Stimulated activated memory B cell treated with anti-CD40 and anti-IgM and Interleukin-4, amounts not matched to agents 10 μg/mL and 1 μg/mL and 100 μg/mL, for 72 hours (primary cell): Measurements from ENCODE around the gene MACROD2.

ENCODE experiments used
- ATAC-seq: fragments of 150-1000 bp; cut with Tn5 transposase; 2 replicates; pipeline ENCODE4 v1.10.0; 2021
- H3K27ac Mint-ChIP-seq: one replicate; pipeline ENCODE4 v1.8.0; 2022; ENCODE audit warnings: mild to moderate bottlenecking, mixed read lengths
- H3K27me3 Mint-ChIP-seq: one replicate; pipeline ENCODE4 v1.8.0; 2022; ENCODE audit warnings: mixed read lengths
- H3K36me3 Mint-ChIP-seq: one replicate; pipeline ENCODE4 v1.8.0; 2022; ENCODE audit warnings: mixed read lengths
- H3K4me1 Mint-ChIP-seq: one replicate; pipeline ENCODE4 v1.8.0; 2022; ENCODE audit warnings: mixed read lengths
- H3K4me3 Mint-ChIP-seq: one replicate; pipeline ENCODE4 v1.8.0; 2022; ENCODE audit warnings: mild to moderate bottlenecking, moderate library complexity, mixed read lengths
- H3K9me3 Mint-ChIP-seq: one replicate; pipeline ENCODE4 v1.8.0; 2022; ENCODE audit warnings: mixed read lengths

The MACROD2 gene

DNA sequence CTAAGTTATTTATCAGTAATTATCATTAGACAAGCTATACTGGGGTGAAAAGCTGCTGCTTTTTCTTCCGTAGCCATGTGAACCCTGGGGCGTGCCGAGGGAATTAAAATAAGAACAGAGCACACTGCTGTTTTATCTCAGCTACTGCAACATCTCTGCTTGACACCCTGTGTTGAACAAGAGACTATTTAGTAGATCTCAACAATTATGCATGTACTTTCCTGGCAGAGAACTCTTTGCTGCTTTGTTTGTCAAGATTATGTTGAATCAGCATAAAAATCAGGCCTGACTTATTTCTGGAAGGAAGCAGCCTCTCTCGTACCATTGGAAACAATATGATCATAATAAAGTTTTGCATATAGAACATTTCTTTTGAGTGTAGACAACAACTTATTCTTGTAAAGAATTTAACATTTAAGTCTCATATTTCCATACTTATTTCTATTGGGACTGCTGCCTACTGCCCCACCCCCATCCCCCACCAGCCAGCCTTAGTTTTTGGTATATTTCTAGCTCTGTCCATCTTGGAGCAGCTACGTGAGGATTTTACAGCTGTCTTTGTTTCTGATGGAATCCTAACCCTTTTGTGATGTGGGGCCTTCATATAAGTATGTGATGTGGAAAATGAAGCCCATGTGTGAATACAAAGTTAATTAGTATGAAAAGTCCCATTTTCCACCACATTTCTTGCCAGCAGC lies 1566.5 kb downstream of the MACROD2 start:
- Mint-ChIP-seq H3K27me3 (peaks cover 21% of the 10 kb centered on the region), H3K9me3 (no peaks in the 10 kb centered on the region), H3K36me3 (no peaks in the 10 kb centered on the region), H3K4me3 (no peak overlapping the region), H3K27ac (no peak overlapping the region), H3K4me1 (peaks cover 6% of the 10 kb centered on the region)
- no peak for ATAC-seq

DNA sequence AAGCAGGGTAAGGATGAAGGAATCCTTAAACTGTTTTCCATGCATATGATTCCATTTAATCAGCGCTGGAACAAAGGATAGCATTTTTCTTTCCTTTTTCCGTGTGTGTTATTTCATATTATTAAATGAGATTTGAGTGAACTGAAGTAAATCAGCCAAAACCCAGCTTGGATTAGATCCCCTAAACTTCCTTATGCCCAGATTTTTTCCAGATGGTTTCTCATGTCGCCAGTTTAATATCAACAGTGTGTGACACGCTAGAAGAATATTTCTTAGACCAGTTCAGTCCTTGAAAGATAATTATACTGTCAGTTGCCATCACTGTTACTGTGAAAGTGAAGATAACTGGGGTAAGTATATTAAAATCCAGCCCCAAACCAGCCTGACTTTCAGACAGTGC lies 1568.5 kb downstream of the MACROD2 start:
- Mint-ChIP-seq H3K4me1 (peaks cover 6% of the 10 kb centered on the region), H3K4me3 (no peak overlapping the region), H3K36me3 (no peaks in the 10 kb centered on the region), H3K27ac (no peak overlapping the region), H3K9me3 (no peaks in the 10 kb centered on the region), H3K27me3 (peaks cover 15% of the 10 kb centered on the region)
- ATAC-seq, result no peak

DNA sequence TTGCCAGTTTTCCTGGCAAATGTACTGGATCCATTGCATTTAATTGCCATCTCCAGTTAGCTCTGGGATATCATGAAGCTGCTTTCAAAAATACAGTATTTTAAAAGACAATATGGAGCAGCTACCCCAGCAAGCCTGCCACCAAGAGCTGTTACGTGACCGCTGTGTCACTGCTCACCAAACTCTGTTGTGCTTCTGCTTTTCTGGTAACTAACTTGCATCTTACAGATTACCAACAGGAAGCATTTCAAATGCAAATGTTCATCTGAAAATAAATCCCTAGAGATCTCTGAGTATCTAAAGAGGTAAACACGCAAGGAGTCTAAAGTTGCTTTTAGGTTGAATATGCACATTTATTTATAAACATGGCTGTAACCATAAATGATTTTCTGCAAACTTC lies 1569.7 kb downstream of the MACROD2 start:
- Mint-ChIP-seq H3K27ac (no peak overlapping the region), H3K4me3 (no peak overlapping the region), H3K9me3 (no peaks in the 10 kb centered on the region), H3K27me3 (peaks cover 18% of the 10 kb centered on the region), H3K4me1 (peaks cover 6% of the 10 kb centered on the region), H3K36me3 (no peaks in the 10 kb centered on the region)
- peak; percentile 75 for ATAC-seq

DNA sequence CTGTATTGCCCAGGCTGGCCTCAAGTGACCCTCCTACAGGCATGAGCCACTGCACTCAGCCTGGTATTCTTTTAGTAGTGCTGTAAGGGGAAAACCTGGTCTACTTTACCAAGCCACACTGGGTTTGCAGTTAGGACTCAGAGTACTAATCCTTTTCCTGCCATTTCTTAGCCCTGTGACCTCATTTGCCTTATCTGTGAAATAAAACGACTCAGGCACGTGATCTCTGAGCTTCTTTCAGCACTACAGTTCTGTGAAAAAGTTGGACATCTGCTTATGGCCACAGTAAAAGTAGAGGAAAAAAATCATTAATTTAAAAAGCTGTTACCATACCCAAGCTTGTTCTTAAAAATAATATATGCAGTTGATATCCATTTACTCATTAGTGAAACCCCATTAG lies 1570.5 kb downstream of the MACROD2 start:
- peaks cover 25% of the 10 kb centered on the region for H3K27me3 Mint-ChIP-seq
- no peaks in the 10 kb centered on the region for H3K36me3 Mint-ChIP-seq
- H3K9me3 Mint-ChIP-seq, result no peaks in the 10 kb centered on the region
- H3K4me1 Mint-ChIP-seq, result peaks cover 6% of the 10 kb centered on the region
- no peak overlapping the region for H3K4me3 Mint-ChIP-seq
- no peak for ATAC-seq
- no peak overlapping the region for H3K27ac Mint-ChIP-seq

DNA sequence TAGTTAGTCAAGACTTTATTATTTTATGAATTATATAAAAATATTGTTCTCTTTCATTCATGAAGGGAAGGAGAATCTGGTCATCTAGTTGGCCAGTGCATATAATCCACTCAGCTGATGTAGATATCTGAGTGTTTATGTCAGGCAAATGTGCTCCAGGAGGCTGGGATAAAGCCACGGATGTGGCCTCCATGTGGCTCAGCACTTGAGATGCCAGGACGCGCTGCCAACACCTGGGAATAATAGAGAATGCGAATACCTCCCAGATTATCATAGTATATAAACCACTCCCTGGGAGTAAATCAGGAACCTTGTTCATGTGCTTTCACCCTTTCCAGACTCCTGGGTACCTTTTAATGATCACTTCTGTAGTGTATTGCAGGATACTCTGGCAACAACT lies 1571.9 kb downstream of the MACROD2 start:
- no peak for ATAC-seq
- Mint-ChIP-seq H3K27me3 (peaks cover 25% of the 10 kb centered on the region), H3K27ac (no peak overlapping the region), H3K9me3 (no peaks in the 10 kb centered on the region), H3K36me3 (no peaks in the 10 kb centered on the region), H3K4me1 (peaks cover 6% of the 10 kb centered on the region), H3K4me3 (no peak overlapping the region)

GRCh38 chr20:15570156-15570555 lies 1574.8 kb downstream of the MACROD2 start:
- no peak overlapping the region for H3K4me3 Mint-ChIP-seq
- H3K36me3 Mint-ChIP-seq, result no peaks in the 10 kb centered on the region
- H3K27me3 Mint-ChIP-seq, result peaks cover 28% of the 10 kb centered on the region
- H3K27ac Mint-ChIP-seq, result no peak overlapping the region
- no peaks in the 10 kb centered on the region for H3K9me3 Mint-ChIP-seq
- no peak for ATAC-seq
- H3K4me1 Mint-ChIP-seq, result no peaks in the 10 kb centered on the region

GRCh38 chr20:15571056-15571455 lies 1575.7 kb downstream of the MACROD2 start:
- ATAC-seq, result no peak
- no peak overlapping the region for H3K4me3 Mint-ChIP-seq
- H3K27me3 Mint-ChIP-seq, result peaks cover 36% of the 10 kb centered on the region
- no peak overlapping the region for H3K27ac Mint-ChIP-seq
- no peaks in the 10 kb centered on the region for H3K36me3 Mint-ChIP-seq
- H3K4me1 Mint-ChIP-seq, result no peaks in the 10 kb centered on the region
- no peaks in the 10 kb centered on the region for H3K9me3 Mint-ChIP-seq

GRCh38 chr20:15575255-15575654 lies 1579.9 kb downstream of the MACROD2 start:
- H3K4me1 Mint-ChIP-seq, result no peaks in the 10 kb centered on the region
- no peaks in the 10 kb centered on the region for H3K36me3 Mint-ChIP-seq

DNA sequence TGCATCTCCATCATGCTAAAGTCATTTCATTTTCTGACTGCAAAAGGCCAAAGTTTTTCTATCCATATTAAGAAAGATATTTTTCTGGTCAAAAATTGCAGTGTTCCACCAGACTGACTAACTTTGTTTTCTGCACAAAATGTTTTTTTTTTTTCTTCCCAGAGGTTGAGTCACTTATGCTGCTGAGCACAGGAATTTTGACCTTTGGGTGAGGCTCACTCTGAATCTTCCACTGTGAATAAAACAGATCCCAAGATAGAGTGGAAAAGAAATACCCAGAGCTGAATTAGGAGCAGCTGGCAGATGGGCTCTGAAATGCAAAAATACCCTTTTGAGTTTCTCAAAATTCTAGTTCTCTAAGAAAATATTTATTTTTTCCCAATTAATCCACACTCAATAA lies 1581.1 kb downstream of the MACROD2 start:
- Mint-ChIP-seq H3K4me3 (no peak overlapping the region), H3K27me3 (peaks cover 16% of the 10 kb centered on the region), H3K36me3 (no peaks in the 10 kb centered on the region), H3K4me1 (no peaks in the 10 kb centered on the region), H3K27ac (no peak overlapping the region), H3K9me3 (no peaks in the 10 kb centered on the region)
- ATAC-seq, result no peak

More at GRCh38 chr20:15575255-15575654, 1579.9 kb downstream of the MACROD2 start:
- Mint-ChIP-seq H3K4me3 (no peak overlapping the region), H3K9me3 (no peaks in the 10 kb centered on the region), H3K27me3 (peaks cover 21% of the 10 kb centered on the region), H3K27ac (no peak overlapping the region)
- ATAC-seq, result no peak

DNA sequence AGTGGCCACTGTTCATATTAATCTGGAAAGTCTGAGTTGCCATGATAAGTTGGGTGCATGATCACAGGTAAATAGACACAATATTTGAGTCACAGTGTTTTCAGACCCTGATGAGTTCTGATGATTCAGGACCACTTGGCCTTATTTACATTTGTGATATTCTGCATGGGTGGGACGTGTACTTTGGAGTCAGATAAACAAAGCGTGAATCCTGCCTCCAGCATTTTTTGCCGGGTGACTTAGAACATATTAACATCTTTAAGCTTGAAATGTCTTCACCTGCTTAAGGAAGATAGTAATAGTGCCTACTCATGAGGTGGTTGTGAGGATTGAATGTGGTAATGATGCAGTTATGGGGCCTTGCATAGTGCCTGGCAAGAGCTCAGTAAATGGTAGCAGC lies 1582.8 kb downstream of the MACROD2 start:
- Mint-ChIP-seq H3K27me3 (peaks cover 18% of the 10 kb centered on the region), H3K36me3 (no peaks in the 10 kb centered on the region), H3K4me1 (no peaks in the 10 kb centered on the region), H3K27ac (no peak overlapping the region), H3K4me3 (no peak overlapping the region), H3K9me3 (no peaks in the 10 kb centered on the region)
- ATAC-seq, result no peak

- H3K9me3 Mint-ChIP-seq, result no peaks in the 10 kb centered on the region
- no peaks in the 10 kb centered on the region for H3K4me1 Mint-ChIP-seq
- peaks cover 26% of the 10 kb centered on the region for H3K27me3 Mint-ChIP-seq
- ATAC-seq, result no peak
- no peak overlapping the region for H3K27ac Mint-ChIP-seq
- no peak overlapping the region for H3K4me3 Mint-ChIP-seq
- no peaks in the 10 kb centered on the region for H3K36me3 Mint-ChIP-seq
Observed at GRCh38 chr20:15579688-15580087, 1584.4 kb downstream of the MACROD2 start.

DNA sequence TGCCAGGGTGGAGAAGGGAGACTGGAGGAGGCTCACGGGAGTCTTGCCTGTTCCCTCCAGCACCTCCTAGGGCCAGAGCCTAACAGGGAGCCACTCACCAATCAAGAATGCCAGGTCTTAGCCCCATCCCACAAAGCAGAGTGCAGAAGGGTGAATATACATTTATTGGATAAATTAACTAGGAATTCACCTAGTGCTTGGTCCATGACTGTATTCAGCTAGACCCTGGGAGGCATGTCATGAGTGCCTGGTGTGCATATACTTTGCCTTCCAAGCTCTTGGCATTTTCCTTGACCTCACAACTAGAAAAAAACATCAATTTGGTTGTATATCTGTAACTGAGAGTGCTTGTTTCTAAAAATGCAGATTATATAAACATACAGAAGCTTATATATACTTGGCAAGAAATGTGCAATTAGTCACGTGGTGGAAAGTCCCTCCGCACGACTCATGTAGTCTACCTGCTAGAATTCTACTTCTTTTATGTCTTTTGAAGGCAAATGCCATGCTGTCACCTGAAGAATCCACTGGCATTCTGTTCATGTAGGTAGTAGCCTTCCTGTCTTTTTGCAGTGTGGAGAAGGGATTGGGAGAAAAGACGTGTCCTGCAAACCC lies 1586.9 kb downstream of the MACROD2 start:
- no peaks in the 10 kb centered on the region for H3K9me3 Mint-ChIP-seq

DNA sequence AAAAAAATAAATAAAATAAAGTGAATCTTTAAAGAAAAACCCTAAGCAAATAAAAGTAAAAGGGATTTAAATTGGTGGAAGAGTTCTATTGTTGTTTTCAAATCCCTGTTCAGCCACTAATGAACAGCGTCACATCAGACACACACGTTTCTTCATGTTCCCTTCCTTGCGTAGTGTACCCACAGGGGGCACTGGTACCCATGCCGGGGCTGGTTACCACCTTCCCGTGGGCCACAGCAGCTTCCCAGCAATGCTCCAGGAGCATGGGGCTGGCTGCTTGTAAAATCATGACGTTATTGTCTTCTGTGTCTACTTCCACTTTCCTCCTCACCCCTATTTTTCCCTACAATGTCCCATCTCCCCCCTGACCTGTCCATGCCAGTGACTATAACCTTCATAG lies 1589.2 kb downstream of the MACROD2 start:
- no peak overlapping the region for H3K27ac Mint-ChIP-seq
- no peak for ATAC-seq
- H3K4me1 Mint-ChIP-seq, result no peaks in the 10 kb centered on the region
- no peaks in the 10 kb centered on the region for H3K36me3 Mint-ChIP-seq
- no peak overlapping the region for H3K4me3 Mint-ChIP-seq
- no peaks in the 10 kb centered on the region for H3K9me3 Mint-ChIP-seq
- peaks cover 9% of the 10 kb centered on the region for H3K27me3 Mint-ChIP-seq

More for the DNA sequence above, 1586.9 kb downstream of the MACROD2 start:
- ATAC-seq, result no peak
- H3K27ac Mint-ChIP-seq, result no peak overlapping the region
- H3K27me3 Mint-ChIP-seq, result peaks cover 9% of the 10 kb centered on the region
- no peaks in the 10 kb centered on the region for H3K36me3 Mint-ChIP-seq
- H3K4me1 Mint-ChIP-seq, result no peaks in the 10 kb centered on the region
- no peak overlapping the region for H3K4me3 Mint-ChIP-seq

GRCh38 chr20:15593081-15593480 lies 1597.8 kb downstream of the MACROD2 start:
- no peaks in the 10 kb centered on the region for H3K9me3 Mint-ChIP-seq
- no peaks in the 10 kb centered on the region for H3K4me1 Mint-ChIP-seq
- no peak overlapping the region for H3K27ac Mint-ChIP-seq
- no peak for ATAC-seq
- no peak overlapping the region for H3K4me3 Mint-ChIP-seq
- H3K36me3 Mint-ChIP-seq, result no peaks in the 10 kb centered on the region
- H3K27me3 Mint-ChIP-seq, result peaks cover 10% of the 10 kb centered on the region

DNA sequence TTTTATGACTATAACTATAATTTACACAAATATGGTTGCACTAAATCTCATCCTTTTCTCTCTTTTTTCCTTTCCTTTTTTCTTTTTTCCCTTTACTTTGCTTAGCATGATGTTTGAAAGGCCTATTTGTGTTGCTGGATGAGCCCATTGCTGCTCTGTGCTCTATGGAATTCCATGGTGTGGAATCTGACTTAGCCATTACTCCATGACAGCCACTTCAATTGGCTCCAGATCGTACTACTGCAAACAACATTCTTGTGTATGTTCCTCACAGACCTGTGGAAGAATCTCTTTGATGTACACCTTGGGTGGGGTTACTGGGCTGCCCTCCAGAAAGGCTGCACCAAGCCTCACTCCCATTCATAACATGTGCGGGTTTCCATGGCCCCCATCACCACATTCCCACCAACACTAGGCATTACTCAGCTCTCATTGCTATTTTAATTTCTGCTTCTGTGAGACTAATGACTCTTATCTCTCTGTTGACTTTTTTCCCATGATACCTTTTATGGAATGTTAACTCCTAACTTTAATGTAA lies 1598.9 kb downstream of the MACROD2 start:
- Mint-ChIP-seq H3K4me3 (no peak overlapping the region), H3K36me3 (no peaks in the 10 kb centered on the region), H3K4me1 (no peaks in the 10 kb centered on the region), H3K27me3 (peaks cover 10% of the 10 kb centered on the region), H3K27ac (no peak overlapping the region), H3K9me3 (no peaks in the 10 kb centered on the region)
- ATAC-seq, result no peak

DNA sequence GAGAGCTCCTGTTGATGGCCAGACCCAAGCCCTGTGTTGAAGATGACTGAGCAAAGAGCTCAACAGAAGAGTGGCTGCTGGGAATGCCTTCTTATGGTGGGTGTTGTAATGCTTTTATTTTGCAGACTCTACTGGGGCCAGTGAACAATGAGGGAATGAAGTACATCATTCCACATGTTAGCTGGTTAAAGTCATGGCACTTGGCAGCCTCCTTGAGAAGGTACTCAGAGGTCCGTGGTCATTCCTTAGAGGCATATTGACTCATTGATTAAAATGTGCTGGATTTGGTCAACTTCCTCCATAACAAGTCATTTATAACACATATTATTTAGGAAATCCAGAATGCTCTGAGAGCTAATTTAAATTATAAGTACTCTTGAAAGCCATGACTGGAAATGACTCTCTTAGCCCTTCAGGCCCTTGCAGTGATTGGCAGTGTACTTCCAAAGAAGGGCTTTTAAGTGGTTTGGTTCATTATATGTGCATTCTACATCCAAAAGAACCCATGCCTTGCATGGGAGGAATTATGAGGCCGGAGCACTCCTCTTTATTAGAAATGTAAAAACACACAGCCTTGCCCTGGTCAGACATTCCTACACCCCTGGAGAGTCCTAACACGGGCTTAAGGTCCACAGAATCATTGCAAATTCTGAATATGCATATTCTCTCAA lies 1601.0 kb downstream of the MACROD2 start:
- peaks cover 10% of the 10 kb centered on the region for H3K27me3 Mint-ChIP-seq

More for the DNA sequence above, 1601.0 kb downstream of the MACROD2 start:
- no peak overlapping the region for H3K27ac Mint-ChIP-seq
- H3K36me3 Mint-ChIP-seq, result no peaks in the 10 kb centered on the region
- H3K9me3 Mint-ChIP-seq, result no peaks in the 10 kb centered on the region
- no peak overlapping the region for H3K4me3 Mint-ChIP-seq
- H3K4me1 Mint-ChIP-seq, result no peaks in the 10 kb centered on the region
- no peak for ATAC-seq
